ENCODE results near the gene LIMK2.
A peak's percentile ranks its signal among the peaks of the same experiment; 100 is the strongest.
"Not testable (repeated sequence)": the region's sequence is repeated elsewhere in the genome, so short reads cannot be mapped to it uniquely, and the experiment has no call there.

The LIMK2 gene

DNA sequence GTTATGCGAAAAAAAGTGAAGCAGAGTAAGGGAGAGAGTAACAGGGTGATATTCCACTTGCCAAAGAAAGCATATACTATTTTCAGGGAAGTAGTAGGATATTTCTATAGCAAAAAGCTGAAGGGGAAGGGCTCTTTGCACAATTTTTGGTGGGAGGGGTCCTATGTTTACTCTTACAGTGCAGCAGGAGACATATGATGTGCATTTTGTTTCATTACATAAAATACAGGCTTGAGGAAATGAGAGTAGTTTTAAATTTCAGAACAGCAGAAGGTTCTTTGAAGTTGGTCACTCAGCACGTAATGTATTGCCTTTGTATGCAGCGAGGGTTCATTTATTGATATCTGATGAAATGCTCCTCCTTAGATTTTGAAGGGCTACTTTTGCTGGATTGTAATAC, 83.3 kb downstream of the LIMK2 start:
- no peak for DNase-seq

DNA sequence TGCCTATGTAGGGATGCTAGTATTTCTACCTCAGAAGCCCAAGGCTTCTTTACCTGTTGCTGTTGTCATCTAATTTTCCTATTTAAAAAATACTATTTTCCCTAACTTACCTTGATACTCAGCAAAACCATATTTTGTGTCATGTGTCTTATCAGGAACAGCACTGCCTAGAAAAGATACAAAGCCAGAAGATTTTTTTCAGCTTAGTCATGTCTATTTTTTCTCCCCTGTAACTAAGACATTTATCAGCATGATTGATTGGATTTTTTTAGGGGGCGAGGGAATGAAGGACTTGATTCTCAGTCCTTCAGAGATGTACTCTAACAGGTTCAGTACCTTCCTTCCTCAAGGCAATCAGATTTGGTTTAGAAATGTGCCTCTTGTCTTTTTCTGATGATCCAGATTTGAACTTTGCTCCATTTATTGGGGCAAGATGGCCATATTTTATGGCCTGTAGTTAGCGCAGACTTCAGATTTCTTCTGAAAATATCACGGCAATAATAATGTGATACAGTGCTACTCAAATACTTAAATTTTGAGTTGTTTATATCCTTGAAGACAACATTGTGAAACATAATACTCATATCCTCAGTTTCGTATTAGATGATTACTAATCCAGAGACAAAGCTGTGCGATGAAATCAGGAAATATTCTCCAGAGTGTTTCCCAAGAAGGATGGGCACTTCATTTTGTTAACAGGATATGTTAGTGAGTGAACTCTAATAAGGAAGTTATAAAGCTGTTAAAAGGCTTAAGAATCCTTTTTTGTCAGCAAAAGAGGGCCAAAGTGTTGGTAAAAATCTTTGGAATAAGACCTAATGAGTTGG, 83.9 kb downstream of the LIMK2 start:
- no peak for DNase-seq

DNA sequence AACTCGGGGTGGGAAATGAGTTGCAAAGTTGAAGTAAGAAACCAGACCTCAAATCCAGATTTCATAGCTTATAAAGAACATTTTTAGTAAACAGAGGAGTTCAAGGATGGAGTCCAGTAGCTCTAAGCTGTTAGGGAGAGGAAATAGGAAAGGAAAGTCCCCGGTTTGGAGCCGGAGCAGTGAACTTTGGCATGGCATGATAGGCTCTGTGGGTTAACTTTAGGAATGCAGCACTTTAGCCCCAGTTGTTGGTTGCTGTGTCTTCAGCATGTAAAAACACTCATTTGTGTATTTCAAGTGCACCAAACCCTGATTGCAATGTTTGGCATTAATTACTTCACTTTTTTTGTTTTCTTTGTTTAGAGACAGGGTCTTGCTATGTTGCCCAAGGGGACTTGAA, 88.8 kb downstream of the LIMK2 start:
- no peak for DNase-seq

- no peak for DNase-seq
Observed at GRCh38 chr22:31302006-31302405, 89.9 kb downstream of the LIMK2 start.

GRCh38 chr22:31302537-31302936, 90.4 kb downstream of the LIMK2 start:
- DNase-seq, result no peak

DNA sequence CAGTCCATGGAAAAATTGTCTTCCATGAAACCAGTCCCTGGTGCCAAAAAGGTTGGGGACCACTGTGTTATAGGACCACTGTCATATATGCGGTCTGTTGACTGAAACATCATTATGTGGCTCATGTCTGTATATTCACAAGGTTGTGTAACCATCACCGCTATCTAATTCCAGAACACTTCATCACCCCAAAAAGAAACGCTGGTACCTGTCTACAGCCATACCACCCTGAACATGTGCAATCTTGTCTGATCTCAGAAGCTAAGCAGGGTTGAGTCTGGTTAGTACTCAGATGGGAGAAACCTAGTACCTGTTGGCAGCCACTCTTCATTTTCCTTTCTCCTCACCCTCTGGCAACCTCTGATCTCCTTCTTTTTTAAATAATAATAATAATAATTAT, 93.1 kb downstream of the LIMK2 start:
- DNase-seq, result no peak

DNA sequence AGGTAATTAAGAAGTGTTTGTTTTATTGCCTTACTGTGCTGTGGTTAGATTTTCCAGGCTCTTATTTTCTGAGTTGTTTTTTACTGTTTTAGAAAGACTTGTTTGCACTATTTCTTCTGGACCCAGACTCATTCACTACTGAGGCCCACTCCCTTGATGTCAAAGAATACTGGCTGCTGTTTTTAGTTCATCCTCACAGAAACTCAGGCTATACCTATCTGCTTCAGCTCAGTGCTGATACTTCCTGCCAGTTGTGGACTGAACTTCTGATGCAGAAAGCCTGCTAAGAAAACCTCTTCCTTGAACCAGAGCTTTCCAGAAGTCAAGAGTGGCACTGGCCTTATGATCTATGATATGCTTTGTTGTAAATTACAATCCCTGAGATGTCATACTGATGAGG, 96.1 kb downstream of the LIMK2 start:
- DNase-seq, result no peak

GRCh38 chr22:31313366-31314147, 101.5 kb downstream of the LIMK2 start:
- DNase-seq, result peak; percentile 82

GRCh38 chr22:31314220-31314619, 102.1 kb downstream of the LIMK2 start:
- DNase-seq, result not testable (repeated sequence)

DNA sequence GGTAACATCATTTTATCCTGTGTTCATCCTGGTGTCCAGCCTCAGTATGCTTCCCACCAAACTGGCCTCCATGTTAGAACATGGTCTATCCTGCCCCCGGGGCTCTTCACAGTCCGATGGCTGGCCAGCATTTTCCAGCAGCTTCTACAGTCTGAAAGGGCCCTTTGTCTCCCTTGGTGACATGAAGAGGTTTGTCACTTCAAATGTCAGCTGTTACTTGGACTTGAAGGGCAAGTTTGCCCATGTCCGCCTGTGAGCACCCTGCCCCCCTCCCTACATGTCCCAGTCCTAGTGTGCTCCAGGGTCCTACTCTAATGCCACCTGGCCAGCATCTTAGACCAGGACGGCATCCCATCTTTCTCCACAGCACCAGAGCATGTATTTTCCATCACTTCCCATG, 109.3 kb downstream of the LIMK2 start:
- no peak for DNase-seq

DNA sequence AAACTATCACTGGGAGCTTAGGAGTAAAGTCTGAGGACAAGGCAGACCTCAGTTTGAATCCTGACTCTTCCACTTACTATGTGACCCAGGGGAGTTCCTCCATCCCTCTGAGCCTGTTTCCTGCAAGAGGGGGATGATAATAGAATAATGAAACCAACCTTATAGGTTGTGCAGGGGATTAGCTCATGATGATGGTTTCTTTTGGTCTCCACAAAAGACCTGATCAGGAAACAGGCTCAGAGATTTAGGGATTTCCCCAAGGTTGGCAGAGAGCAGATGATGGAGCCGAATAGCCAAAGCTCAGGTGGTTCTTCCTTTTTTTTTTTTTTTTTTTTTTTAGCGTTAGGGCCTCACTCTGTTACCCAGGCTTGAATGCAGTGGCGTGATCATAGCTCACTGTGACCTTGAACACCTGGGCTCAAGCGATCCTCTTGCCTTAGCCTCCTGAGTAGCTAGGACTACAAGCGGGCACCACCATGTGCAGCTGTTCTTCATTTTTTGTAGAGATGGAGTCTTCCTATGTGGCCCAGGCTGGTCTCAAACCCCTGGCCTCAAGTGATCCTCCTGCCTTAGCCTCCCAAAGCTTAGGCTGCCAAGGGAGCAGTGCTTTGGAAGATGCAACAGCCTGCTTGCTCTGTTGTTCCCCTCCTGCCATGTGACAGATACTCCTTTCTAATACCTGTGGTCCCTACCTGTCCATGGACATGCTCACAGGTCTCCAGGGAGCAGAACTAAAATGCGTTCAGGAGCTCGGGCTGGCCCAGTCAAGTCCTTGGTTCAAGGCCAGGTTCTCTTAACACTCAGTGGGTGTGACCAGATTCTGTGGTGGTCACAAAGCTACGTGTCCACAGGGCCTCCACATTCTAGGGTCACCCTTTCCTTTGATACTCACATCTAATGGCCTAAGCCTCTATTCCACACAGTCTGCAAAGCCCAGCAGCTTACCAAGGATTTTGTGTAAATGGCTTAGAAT, 111.8 kb downstream of the LIMK2 start:
- no peak for DNase-seq

DNA sequence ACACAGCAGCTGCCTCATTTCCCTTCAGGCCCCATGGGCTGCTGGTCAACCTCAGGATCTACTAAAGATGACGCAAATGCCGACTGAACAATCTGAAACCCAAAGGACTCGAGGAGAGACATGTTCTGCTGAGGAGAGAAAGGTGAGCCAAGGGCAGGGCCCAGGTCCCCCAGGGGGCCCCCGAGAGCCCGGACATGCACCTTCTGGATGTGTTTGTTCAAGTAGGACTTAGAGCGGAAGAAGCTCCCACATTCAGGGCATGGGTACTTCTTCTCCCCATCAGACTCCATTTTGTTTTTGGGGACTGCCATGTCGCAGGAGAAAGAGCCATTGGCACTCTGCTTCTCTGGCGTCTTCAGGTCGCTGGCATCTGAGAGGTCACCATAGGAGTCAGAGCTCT, 114.8 kb downstream of the LIMK2 start:
- no peak for DNase-seq

DNA sequence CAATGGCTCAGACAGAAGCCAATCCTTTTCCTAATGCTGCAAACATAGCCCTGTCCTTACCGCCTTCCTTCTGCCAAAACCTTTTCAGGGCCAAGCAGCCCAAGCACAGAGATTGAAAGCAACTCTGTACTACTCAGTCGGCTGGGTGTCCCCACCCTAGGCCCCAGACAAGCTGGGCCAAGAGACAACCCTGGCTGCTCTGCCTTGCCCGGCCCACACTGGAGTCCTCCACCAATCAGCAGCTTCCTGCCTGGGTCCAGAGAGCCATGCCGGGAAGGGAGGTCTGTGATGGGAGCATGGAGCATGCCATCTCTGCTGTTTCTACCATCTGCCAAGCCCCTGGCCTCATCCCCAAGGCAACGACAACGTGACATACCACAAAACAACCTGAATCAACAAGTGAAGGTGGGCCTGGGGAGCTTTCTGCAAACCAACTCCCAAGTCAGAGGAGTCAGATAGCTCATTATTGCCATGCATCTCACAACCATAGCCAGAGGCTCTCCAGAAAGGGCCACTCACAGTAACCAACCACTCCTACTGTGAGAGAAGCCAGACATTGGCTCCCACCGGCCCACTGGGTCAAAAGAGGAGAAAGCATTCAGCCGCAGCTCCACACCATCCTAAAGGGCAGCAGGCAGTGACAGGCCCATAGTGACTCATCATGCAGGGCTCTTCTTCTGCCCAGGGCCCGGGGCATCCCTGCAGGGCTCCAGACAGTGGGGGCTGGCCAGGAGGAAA, 115.9 kb downstream of the LIMK2 start:
- no peak for DNase-seq

DNA sequence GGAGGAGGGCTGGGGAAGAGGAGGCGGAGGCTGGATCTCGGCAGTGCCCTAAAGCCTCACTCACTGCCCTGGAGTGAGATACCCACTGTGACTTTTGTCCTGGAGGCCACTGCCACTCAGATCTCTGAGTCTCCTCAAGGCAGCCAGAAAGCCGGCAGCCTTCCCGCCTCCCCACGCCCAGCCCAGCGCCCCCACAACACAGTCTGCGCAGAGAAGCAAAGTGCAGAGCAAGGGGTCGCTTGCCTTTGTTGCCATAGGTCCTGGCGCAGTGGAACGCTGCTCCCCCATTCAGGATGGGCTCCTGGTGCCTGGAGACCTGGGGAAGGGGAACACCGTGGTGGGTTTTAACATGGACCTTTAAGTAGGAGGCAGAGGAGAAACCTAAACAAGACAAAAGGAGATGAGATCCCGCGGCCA, 116.5 kb downstream of the LIMK2 start:
- DNase-seq, result no peak

DNA sequence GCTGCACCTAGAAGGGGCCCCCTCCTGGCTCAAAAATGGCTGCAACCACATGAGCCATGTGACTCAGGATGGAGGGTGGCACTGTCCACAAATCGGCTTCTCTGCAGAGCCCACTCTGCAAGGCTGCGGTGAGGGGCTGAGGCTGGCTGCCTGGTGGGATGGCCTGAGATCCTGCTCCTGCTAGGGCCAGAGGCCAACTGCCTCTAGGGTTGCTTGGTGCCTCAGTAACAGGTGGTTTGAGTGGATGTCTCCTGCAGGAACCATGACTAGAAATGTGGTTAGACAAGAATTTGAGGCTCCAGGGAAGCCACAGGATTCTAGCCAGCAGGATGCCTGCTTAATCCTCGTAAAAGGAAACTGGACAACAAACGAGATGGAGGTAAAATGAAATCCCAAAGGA, 116.9 kb downstream of the LIMK2 start:
- DNase-seq, result no peak

Data from eye (tissue), 1 donor.